Left cardiac atrium (tissue), 4 donors: Measurements from ENCODE around the gene ARAP2. TPM values are rescaled to one million over a fixed set of nuclear protein-coding genes. Genes with fewer than 3 reads are reported as not detected.

Experiments
- ATAC-seq, 2 donors: fragments of 200-7000 bp; cut with Tn5 transposase; one replicate each; pipeline ENCODE4 v1.9.1; 2020; ENCODE audit warnings: mild to moderate bottlenecking in 2 of 2, moderate library complexity in 2 of 2
- DNase-seq: peaks from one replicate; pipeline ENCODE4 v3.0.0-alpha.2; 2020
- intact Hi-C, 2 donors: fragments of 100-400 bp; cut with DNase I; formaldehyde crosslinking; loops; one replicate each; pipeline versions ENCODE4 v1.14.1 to v1.15.1; 2022 to 2023
- long read RNA-seq: library from polyadenylated mRNA; unstranded; transcript quantifications from one replicate; pipeline ENCODE4 v2.0.0, GENCODE V29; 2021
- total RNA-seq, 2 donors: library from RNA; stranded (reverse); fragmentation: NEBNext Ultra II Directional; extraction: Animal tissue kit (Norgen Biotek cat#: 25700); gene quantifications; one replicate each; pipeline ENCODE4 v1.2.1, GENCODE V29; 2021
- donor health status: DM: no; HTN: yes; CAD: no.
- donor health status: DM: no; HTN: yes; CAD: no; lungs with severe emphysema.
- donor health status: DM: yes; HTN: yes; CAD: no.
- donor health status: Dilated cardiomyopathy.

Gene ARAP2
- total RNA-seq, result 1 to 10 TPM; 4.8 to 8.6 TPM
- long read RNA-seq, result 0 reads

- DNase-seq (peak; percentile 60), ATAC-seq (peak; percentile 77 to 87)
- intact Hi-C loops, result no loop called here
Observed at GRCh38 chr4:36244257-36245082, at the start of gene ARAP2. TSS of gene ARAP2 (minus strand) at chr4:36244514. CDS start at chr4:36229486, 15,028 bp downstream.

- intact Hi-C loops, result no loop called here
- no peak for ATAC-seq
- no peak for DNase-seq
Observed at GRCh38 chr4:36292556-36293188, 48.4 kb upstream of the ARAP2 start.

- DNase-seq (no peak), ATAC-seq (no peak)
- intact Hi-C loops, result no loop called here
Observed at GRCh38 chr4:36290641-36291040, 46.3 kb upstream of the ARAP2 start.

DNA sequence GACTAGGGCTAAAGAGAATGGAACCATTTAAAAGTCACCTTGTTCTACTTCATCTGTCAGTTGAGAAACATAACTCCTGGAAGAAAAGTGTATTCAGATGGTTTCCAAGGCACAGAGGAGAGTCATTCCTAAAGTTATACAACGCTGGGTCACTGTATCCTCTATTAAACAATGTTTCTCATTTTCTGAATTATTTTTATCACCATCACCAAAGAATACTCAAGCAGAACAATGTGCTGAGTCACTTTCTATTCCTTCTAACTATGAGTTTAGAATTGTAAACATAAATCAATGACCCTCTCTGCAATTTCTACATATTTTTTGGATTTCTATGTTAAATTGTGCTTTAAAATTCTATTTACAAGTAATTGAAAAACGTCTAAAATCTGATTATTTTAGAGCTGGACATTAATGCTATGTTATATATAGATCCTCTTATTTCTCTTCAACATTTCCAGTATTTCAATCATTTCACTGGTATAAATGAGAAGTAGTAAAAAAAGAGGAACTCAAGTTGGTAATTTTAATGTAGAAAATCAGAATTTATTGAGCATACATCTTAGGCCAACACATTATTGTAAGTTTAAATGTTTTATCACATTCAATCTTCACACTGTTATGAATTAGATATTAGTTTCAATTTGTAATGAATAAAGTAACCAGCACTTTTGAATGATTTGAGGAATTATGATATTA is 44.6 kb upstream of the ARAP2 start:
- DNase-seq (no peak), ATAC-seq (no peak)
- intact Hi-C loops, result no loop called here

GRCh38 chr4:36286481-36286871 is 42.2 kb upstream of the ARAP2 start:
- DNase-seq (no peak), ATAC-seq (no peak)
- intact Hi-C loops, result no loop called here

DNA sequence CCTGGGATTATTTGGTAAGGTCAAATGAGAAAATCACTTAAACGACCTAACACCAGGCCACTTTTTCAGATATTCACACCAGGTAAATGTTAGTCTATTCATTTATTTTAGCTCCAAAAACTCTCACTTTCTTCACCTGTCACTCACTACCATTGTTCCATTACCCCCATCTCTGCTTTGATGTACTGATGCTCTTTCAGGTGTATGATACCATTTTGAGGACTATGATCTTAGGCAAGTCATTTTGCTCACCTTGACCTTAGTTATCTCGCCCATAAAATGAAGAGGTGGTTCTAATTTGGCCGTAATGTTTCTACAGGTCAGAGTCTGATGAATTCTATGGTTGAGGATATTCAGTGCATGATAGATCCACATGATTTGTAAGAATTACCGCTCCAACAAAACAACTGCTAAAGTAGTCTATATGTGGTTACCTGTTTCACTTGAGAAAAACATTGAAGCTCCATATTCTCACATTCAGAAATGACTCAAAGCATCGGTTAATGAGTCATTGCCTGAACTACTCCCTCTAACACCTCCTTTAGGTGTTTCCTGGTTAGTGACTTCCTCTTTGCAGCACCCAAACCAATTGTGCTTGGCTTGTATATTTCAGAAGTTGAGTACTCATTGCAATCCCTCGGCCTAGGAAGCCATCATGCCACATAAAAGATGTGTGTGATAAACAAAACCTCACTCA is 41.6 kb upstream of the ARAP2 start:
- ATAC-seq, result peak in 1 of 2 donors; percentile 77
- intact Hi-C loops, result no loop called here

DNA sequence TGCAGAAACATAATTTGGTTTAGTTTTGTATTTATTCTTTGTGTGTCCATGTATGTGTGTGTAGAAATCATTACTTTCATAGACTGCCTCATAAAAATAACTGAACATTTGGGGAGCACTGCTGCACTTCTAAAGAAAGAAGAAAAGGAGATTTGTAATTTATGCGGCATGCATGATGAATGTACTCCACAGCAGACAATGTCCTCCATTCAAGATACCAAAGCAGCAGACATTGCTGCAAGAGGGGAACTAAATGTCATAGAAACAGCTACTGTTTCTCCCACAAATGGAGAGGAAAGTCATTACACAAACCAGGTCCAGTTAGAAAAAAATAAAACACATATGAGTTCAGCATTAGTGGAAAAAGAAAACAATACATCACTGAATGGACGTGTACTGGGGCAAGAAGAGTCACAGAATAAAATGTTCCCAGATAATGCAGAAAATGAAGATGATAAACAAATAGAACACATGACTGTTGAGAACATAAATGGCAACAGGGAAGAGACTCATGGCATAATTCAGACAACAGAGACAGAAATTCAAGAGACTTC is 39.7 kb upstream of the ARAP2 start:
- ATAC-seq (no peak), DNase-seq (no peak)
- intact Hi-C loops, result no loop called here

More for the DNA sequence above, 41.6 kb upstream of the ARAP2 start:
- DNase-seq, result no peak

GRCh38 chr4:36282503-36283030 is 38.3 kb upstream of the ARAP2 start:
- ATAC-seq (no peak), DNase-seq (no peak)
- intact Hi-C loops, result no loop called here

- ATAC-seq (peak in 1 of 2 donors; percentile 29), DNase-seq (no peak)
- intact Hi-C loops, result no loop called here
Observed at GRCh38 chr4:36281384-36282106, 37.2 kb upstream of the ARAP2 start, which contains the start of gene DTHD1. TSS of gene DTHD1 (plus strand) at chr4:36281616. CDS start at chr4:36281759, 143 bp downstream.

DNA sequence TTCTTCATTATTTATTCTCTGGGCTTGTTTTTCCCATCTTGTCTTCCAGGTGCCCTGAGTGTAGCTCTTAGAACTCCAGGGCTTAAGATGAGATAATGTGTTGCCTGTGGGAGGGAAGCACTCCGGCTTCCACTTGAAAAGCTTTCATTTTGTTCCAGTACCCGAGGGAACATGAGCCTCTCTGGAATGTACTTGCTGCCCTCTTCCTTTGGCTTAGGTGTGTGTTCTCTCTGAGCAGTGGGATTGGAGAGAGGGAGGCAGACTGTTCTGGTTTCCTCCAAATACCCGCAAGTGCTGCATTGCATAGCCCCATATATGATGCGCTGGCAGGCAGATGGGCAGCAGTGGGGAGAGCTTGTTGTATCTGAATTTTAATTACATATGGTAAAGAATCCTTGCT is 36.2 kb upstream of the ARAP2 start:
- no peak for DNase-seq
- ATAC-seq, result peak in 1 of 2 donors; percentile 76
- intact Hi-C loops, result no loop called here

GRCh38 chr4:36278789-36279188 is 34.5 kb upstream of the ARAP2 start:
- DNase-seq (no peak), ATAC-seq (no peak)
- intact Hi-C loops, result no loop called here

GRCh38 chr4:36277533-36277932 is 33.2 kb upstream of the ARAP2 start:
- DNase-seq (no peak), ATAC-seq (no peak)
- intact Hi-C loops, result no loop called here

DNA sequence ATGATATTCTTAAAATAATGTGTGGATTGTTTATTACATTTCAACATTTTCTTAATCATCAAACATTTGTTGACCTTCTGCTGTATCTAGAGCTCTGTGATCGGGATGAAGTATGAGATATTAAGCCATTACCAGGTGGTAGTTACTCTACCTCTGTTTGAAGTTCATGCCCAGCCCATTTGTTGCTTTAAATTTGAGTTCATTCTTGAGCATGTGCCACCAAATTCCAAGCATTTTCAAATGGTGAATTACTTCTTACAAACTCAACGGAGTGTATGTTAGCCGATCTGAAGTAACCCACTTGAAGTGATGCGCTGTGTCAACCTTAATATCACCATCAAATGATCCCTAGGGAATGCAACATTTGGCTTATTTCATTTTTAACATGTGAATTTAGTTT is 29.8 kb upstream of the ARAP2 start:
- intact Hi-C loops, result no loop called here
- DNase-seq (no peak), ATAC-seq (no peak)

DNA sequence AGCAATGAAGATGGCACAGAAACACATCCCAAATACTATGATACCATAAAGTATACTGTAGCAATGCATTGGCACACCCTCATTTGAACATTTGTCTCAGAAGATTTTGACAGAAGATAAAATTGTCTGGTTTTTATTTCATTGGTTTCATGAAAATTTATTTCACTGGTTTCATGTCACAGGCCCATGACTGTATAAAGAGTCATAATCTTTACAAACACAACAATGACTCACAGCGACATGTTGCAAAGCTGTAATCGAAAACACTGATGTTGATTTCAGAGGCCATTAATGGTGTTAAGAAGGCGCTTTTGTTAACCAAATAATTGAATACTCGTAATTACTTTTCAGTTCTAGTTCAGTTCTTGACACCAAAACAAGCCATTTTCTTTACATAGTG is 29.0 kb upstream of the ARAP2 start:
- ATAC-seq (no peak), DNase-seq (no peak)
- intact Hi-C loops, result no loop called here

DNA sequence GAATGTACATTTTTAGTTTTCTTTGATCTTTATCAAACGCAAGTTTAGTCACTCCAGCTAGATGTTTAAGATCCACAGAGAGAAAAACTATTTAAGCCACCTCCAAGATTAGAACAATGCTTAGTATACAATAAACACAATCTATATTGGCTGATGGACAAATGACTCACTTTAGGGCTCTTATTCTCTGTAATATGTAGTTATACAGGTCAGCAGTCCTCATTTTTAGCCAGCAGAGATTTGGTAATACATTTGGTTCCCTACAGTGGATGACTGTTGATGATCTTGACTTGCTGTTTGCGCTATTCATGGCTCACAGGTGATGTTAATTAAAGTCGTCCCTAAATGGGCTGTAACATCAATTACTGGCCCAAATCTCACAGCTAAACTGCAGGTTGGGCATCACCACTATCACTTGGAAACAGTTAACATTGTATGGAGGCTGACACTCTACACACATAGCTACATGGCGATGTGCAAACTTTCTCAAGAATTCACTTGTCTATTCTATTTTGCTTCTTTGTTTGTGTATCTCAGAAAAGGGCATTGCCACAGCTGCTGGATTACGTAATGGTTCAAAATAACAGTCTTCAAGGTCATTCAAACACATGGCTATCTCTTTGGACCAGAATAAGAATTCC is 25.3 kb upstream of the ARAP2 start:
- DNase-seq, result no peak
- intact Hi-C loops, result no loop called here
- ATAC-seq, result no peak

- intact Hi-C loops, result no loop called here
- DNase-seq (no peak), ATAC-seq (peak in 1 of 2 donors; percentile 21)
Observed at GRCh38 chr4:36269101-36269500, 24.8 kb upstream of the ARAP2 start.

- intact Hi-C loops, result no loop called here
- DNase-seq (no peak), ATAC-seq (no peak)
Observed at GRCh38 chr4:36267486-36268268, 23.4 kb upstream of the ARAP2 start.
